ENCODE measurements around the gene KCNH1. TPM values are rescaled to one million over a fixed set of nuclear protein-coding genes. Genes with fewer than 3 reads are reported as not detected.

KCNH1 gene
- total and polyA plus RNA-seq, 2 experiments from 2014 or later, result 0.28 TPM; not detected in 1

GRCh38 chr1:210692796-210693195 lies 441.2 kb downstream of the KCNH1 start:
- Mint-ChIP-seq H3K4me3 (no peak overlapping the region), H3K9me3 (no peaks in the 10 kb centered on the region), H3K27ac (no peak overlapping the region), H3K4me1 (no peaks in the 10 kb centered on the region), H3K36me3 (ENCODE audit: low read depth) (no peaks in the 10 kb centered on the region), H3K27me3 (ENCODE audit: insufficient read depth, low read depth, poor library complexity) (no peaks in the 10 kb centered on the region)
- H4K20me1 ChIP-seq (replicated peaks; ENCODE audit: insufficient read depth), result no peaks in the 10 kb centered on the region
- H3K79me2 ChIP-seq (replicated peaks; ENCODE audit: insufficient read depth), result no peaks in the 10 kb centered on the region
- no peak overlapping the region for H3K4me2 ChIP-seq
- DNase-seq (ENCODE audit: low spot score) (no peak), ATAC-seq (no peak)
- H3K4me3 ChIP-seq, result no peak overlapping the region
- H3K27me3 ChIP-seq (ENCODE audit: insufficient read depth), result no peaks in the 10 kb centered on the region
- H2AFZ ChIP-seq, result no peak overlapping the region
- no peaks in the 10 kb centered on the region for H3K9me2 ChIP-seq (ENCODE audit: insufficient read depth)
- no peaks in the 10 kb centered on the region for H3F3A ChIP-seq (replicated peaks; ENCODE audit: low read depth)
- no peaks in the 10 kb centered on the region for H3K4me1 ChIP-seq (ENCODE audit: insufficient read depth)
- H3K36me3 ChIP-seq (ENCODE audit: insufficient read depth), result no peaks in the 10 kb centered on the region
- TF ChIP-seq EZH2phosphoT487 (IDR thresholded peaks at IDR 0.05; ENCODE audit: unreplicated experiment) (no peak), NANOG (IDR thresholded peaks at IDR 0.05; ENCODE audit: borderline replicate concordance) (no peak), ZNF462 (CRISPR knock-in tag; IDR thresholded peaks at IDR 0.05) (no peak), POLR2AphosphoS5 (IDR thresholded peaks at IDR 0.05; ENCODE audit: low read depth) (no peak)
- TF ChIP-seq, protein P1, sequence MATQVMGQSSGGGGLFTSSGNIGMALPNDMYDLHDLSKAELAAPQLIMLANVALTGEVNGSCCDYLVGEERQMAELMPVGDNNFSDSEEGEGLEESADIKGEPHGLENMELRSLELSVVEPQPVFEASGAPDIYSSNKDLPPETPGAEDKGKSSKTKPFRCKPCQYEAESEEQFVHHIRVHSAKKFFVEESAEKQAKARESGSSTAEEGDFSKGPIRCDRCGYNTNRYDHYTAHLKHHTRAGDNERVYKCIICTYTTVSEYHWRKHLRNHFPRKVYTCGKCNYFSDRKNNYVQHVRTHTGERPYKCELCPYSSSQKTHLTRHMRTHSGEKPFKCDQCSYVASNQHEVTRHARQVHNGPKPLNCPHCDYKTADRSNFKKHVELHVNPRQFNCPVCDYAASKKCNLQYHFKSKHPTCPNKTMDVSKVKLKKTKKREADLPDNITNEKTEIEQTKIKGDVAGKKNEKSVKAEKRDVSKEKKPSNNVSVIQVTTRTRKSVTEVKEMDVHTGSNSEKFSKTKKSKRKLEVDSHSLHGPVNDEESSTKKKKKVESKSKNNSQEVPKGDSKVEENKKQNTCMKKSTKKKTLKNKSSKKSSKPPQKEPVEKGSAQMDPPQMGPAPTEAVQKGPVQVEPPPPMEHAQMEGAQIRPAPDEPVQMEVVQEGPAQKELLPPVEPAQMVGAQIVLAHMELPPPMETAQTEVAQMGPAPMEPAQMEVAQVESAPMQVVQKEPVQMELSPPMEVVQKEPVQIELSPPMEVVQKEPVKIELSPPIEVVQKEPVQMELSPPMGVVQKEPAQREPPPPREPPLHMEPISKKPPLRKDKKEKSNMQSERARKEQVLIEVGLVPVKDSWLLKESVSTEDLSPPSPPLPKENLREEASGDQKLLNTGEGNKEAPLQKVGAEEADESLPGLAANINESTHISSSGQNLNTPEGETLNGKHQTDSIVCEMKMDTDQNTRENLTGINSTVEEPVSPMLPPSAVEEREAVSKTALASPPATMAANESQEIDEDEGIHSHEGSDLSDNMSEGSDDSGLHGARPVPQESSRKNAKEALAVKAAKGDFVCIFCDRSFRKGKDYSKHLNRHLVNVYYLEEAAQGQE (IDR thresholded peaks at IDR 0.05; ENCODE audit: unreplicated experiment), result no peak
- H3K27ac ChIP-seq (ENCODE audit: low read depth), result no peak overlapping the region

All from GM23338 (cell line).